ENCODE measurements around the gene GPR3. TPM values are rescaled to one million over a fixed set of nuclear protein-coding genes. Genes with fewer than 3 reads are reported as not detected.

The GPR3 gene
- total RNA-seq, 1 donor from 2014 or later, result 0.16 TPM

DNA sequence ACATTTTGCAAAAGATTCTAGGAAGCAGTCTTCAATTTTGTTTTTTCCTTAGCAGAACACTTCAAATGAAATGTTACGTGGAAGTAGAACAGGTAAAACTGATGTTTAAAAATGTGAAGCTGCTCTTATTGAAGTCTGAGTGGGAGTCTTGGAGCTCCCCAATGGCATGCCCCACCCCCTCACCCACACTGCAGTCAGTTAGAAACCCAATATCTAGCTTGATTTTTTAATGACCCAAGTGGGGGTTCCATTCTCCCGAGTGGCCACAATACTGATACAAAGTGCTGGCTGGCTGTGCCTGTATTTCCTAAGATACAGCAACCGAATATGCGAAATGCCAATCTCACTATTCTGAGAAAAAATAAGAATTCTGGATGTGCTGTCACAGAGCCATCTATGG, 31.3 kb downstream of the GPR3 start:
- no peak for DNase-seq
- Histone ChIP-seq H3K9me3 (replicated peaks) (no peaks in the 10 kb centered on the region), H3K27ac (replicated peaks) (peak overlapping the region; percentile 90), H3K36me3 (peaks cover 12% of the 10 kb centered on the region), H3K4me3 (no peak overlapping the region), H3K4me1 (peaks cover 99% of the 10 kb centered on the region), H3K27me3 (ENCODE audit: low read depth) (no peaks in the 10 kb centered on the region)
- intact Hi-C loops (cut with micrococcal nuclease), result no loop called here
- TF ChIP-seq, protein P1, sequence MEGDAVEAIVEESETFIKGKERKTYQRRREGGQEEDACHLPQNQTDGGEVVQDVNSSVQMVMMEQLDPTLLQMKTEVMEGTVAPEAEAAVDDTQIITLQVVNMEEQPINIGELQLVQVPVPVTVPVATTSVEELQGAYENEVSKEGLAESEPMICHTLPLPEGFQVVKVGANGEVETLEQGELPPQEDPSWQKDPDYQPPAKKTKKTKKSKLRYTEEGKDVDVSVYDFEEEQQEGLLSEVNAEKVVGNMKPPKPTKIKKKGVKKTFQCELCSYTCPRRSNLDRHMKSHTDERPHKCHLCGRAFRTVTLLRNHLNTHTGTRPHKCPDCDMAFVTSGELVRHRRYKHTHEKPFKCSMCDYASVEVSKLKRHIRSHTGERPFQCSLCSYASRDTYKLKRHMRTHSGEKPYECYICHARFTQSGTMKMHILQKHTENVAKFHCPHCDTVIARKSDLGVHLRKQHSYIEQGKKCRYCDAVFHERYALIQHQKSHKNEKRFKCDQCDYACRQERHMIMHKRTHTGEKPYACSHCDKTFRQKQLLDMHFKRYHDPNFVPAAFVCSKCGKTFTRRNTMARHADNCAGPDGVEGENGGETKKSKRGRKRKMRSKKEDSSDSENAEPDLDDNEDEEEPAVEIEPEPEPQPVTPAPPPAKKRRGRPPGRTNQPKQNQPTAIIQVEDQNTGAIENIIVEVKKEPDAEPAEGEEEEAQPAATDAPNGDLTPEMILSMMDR (IDR thresholded peaks at IDR 0.05; ENCODE audit: borderline replicate concordance), result no peak

DNA sequence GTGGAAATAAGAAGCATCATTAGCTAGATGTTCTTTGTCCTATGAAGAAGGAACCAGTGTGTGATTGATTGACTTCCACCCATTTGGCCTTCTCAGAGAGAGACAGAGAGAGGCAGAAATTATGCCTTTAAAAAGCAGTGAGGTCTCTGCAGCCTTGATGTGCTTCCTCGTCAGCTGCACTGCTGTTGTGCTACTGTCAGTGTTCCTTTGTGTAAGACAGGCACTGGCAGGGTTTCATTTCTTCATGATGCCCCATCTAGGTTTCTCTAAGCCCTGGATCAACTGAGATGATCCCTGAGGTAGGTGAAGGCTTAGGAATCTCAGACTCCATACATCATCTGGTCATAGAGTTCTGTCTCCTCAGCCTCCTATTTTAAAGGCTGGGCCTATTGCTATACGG, 34.9 kb downstream of the GPR3 start:
- TF ChIP-seq, protein P1 (IDR thresholded peaks at IDR 0.05; ENCODE audit: borderline replicate concordance), result no peak
- peak overlapping the region; percentile 39 for H3K4me3 ChIP-seq
- H3K27me3 ChIP-seq (ENCODE audit: low read depth), result no peaks in the 10 kb centered on the region
- H3K4me1 ChIP-seq, result peaks cover 98% of the 10 kb centered on the region
- intact Hi-C loops (cut with micrococcal nuclease), result no loop called here
- H3K36me3 ChIP-seq, result peaks cover 11% of the 10 kb centered on the region
- no peaks in the 10 kb centered on the region for H3K9me3 ChIP-seq (replicated peaks)
- H3K27ac ChIP-seq (replicated peaks), result peak overlapping the region; percentile 90
- no peak for DNase-seq

DNA sequence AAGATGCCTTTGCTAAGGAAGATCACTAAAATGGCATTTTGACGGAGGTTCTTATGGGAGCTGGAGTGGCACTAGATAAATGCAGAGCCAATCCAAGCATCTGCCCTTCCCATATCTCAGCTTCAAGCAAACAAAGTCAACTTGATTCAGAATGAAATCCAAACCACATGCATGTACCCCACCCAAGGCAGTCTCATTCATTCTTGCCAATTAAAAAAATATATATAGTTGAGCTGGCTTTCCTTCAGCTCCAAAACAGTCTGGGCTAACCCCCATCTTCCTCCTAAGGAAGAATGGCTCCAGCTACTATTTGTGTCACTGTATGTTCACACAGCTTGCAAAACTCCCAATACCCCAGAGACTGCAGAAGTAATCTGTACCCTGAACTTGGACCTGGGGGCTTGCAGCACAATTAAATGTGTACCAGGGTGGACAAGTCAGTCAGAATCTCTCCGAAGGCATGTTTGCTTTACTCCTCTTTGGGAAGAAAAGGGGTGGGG, 35.4 kb downstream of the GPR3 start:
- H3K36me3 ChIP-seq, result peaks cover 11% of the 10 kb centered on the region
- peak overlapping the region; percentile 90 for H3K27ac ChIP-seq (replicated peaks)
- H3K4me3 ChIP-seq, result peak overlapping the region; percentile 39
- TF ChIP-seq, protein P1 (IDR thresholded peaks at IDR 0.05; ENCODE audit: borderline replicate concordance), result no peak
- intact Hi-C loops (cut with micrococcal nuclease), result no loop called here
- H3K4me1 ChIP-seq, result peaks cover 97% of the 10 kb centered on the region
- H3K9me3 ChIP-seq (replicated peaks), result no peaks in the 10 kb centered on the region
- H3K27me3 ChIP-seq (ENCODE audit: low read depth), result no peaks in the 10 kb centered on the region
- DNase-seq, result no peak

DNA sequence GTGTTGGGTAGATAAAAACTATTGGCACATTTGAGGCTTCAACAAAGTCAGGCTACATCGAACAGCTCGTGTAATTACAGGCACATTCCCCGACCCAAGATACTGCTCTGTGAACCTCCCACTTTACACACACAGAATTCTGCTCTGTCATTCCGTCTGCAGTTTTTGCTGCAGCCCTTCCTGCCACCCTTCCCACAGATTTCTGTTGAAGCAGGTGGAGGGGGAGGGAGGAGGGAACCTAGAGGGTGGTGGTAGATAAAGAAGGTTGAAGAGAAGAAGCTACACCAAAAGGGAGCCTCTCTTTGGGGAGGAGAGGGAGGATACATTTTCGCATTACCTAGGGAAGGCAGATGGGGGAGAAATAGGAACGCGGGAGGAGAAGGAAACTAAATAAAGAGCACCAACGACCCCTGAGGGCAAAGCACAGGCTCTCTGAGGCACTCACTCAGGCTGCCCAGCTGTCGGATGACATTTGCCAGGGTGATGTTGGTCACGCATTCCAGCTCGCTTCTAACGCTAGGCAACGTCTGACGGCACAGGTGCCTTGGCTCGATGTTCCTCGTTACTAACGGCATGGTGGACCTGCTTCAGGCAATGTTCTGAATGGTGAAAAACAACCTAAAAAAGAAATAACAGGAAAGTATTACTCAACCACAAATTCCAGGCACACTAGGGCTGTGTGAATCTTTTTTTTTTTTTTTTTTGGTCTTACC, 36.0 kb downstream of the GPR3 start:
- TF ChIP-seq, protein P1 (IDR thresholded peaks at IDR 0.05; ENCODE audit: borderline replicate concordance), result no peak
- intact Hi-C loops (cut with micrococcal nuclease), result no loop called here
- peak overlapping the region; percentile 90 for H3K27ac ChIP-seq (replicated peaks)
- no peaks in the 10 kb centered on the region for H3K9me3 ChIP-seq (replicated peaks)
- DNase-seq, result peak; percentile 57
- peaks cover 11% of the 10 kb centered on the region for H3K36me3 ChIP-seq
- no peaks in the 10 kb centered on the region for H3K27me3 ChIP-seq (ENCODE audit: low read depth)
- H3K4me1 ChIP-seq, result peaks cover 97% of the 10 kb centered on the region
- H3K4me3 ChIP-seq, result peak overlapping the region; percentile 39

DNA sequence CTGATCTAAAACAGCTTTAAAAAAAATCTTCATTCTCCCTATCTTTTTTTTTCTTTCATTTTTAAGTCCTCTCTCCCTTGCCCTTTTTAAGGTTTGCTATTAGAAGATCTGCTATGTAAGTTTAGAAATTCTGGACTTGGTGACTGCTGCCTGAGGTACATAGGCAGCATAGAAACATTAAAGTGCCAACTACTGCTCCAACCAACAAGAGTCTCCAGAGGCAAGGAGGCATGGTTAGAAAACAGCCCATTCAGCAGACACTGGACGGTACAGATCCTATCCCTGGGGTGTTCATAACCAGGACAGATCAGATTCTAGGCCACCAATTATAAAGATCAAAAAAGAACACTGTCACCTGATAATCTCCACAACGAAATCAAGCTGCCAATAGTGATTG, 36.6 kb downstream of the GPR3 start:
- Histone ChIP-seq H3K9me3 (replicated peaks) (no peaks in the 10 kb centered on the region), H3K27ac (replicated peaks) (peak overlapping the region; percentile 90), H3K4me3 (peak overlapping the region; percentile 39), H3K27me3 (ENCODE audit: low read depth) (no peaks in the 10 kb centered on the region), H3K4me1 (peaks cover 97% of the 10 kb centered on the region), H3K36me3 (peaks cover 11% of the 10 kb centered on the region)
- intact Hi-C loops (cut with micrococcal nuclease), result no loop called here
- DNase-seq, result no peak
- TF ChIP-seq, protein P1 (IDR thresholded peaks at IDR 0.05; ENCODE audit: borderline replicate concordance), result no peak
